Measurements from ENCODE around the gene ABCD3. TPM values are rescaled to one million over a fixed set of nuclear protein-coding genes. Genes with fewer than 3 reads are reported as not detected.

Gene ABCD3
- total RNA-seq, 1 experiment from 2014 or later = 93.4 TPM

DNA sequence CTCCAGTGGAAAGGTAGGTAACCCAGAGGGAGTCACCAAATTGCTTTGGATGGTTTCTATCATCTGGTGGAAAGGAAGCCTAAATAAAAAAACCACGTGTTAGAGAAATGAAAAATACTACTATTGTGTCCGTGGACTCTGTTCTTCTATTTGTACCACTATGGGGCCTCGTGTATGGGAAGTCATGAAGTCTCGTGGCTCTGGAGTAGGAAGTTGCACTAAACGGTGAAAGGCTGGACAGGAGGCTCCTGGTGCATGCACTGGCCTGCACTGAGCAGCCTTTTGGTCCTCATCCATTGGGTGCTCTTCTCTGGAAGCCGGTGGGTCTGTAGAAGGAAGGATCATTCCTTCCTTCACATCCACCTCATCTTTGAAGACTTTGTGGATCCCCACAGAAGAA is 106.3 kb downstream of the ABCD3 start:
- Mint-ChIP-seq H3K4me1 (ENCODE audit: low read depth, unreplicated experiment) (peaks cover 38% of the 10 kb centered on the region), H3K36me3 (ENCODE audit: insufficient read depth, unreplicated experiment) (peaks cover 30% of the 10 kb centered on the region), H3K9me3 (ENCODE audit: unreplicated experiment) (no peaks in the 10 kb centered on the region), H3K27me3 (ENCODE audit: insufficient read depth, unreplicated experiment) (no peaks in the 10 kb centered on the region), H3K27ac (ENCODE audit: unreplicated experiment) (peak overlapping the region; percentile 7), H3K4me3 (ENCODE audit: unreplicated experiment) (peak overlapping the region; percentile 37)
- H3K36me3 ChIP-seq (ENCODE audit: control insufficient read depth, insufficient read depth, low read length) = peaks cover 2% of the 10 kb centered on the region; the same call in 1 of the 2 replicates
- H3K9me3 ChIP-seq = no peaks in the 10 kb centered on the region
- H3K4me3 ChIP-seq (ENCODE audit: low read depth, low read length) = no peak overlapping the region
- CTCF ChIA-PET = no interaction called here
- H3K27me3 ChIP-seq (replicated peaks; ENCODE audit: control insufficient read depth, insufficient read depth, low read length) = no peaks in the 10 kb centered on the region
- peaks cover 36% of the 10 kb centered on the region for H3K4me1 ChIP-seq
- POLR2A ChIA-PET = no interaction called here
- no peak for TF ChIP-seq CTCF (IDR thresholded peaks at IDR 0.05; ENCODE audit: insufficient read depth in 1 of 2, low read depth in 1 of 2, low read length in 1 of 2, severe bottlenecking in 1 of 2, unreplicated experiment in 1 of 2)
- BruUV-seq (replicated peaks) = no TSS peak
- no peak for DNase-seq
- intact Hi-C loops (cut with micrococcal nuclease; ENCODE audit: unreplicated experiment) = no loop called here

DNA sequence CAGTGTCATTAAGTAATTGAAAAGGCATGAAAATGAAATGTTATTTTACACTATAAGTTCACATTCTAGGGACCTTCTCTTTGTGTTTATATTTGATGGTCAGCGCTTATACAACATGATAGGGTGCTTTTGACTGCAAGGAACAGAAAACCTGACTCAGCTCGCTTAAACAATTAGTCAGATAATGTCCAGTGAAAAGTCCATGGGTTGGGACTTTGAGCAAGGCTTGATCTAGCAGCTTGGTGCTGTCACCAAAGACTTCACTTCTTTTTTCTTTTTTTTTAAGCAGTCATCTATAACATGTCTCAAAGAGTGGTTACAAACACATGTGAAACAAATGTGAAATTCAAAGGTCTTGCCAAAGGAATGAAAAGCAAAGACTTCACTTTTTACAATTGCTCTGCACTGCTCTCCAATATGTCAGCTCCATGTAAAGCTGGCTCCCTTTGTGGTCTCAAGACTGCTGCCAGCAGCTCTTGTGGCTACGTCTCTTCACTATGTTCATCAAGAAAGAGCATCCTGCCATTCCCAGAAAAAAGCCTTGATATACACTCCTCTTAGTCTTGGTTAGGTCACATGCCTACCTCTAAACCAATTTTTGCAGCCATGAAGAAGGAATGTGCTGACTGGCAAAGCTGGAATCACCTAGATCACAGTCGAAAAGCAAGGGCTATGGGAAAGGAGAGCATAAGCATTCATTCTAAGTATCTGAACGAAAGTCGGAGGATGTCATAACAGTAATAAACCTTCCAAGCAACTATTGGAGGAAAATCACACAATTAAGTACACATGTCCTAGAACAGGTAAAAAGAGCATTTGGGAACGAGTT is 108.2 kb downstream of the ABCD3 start:
- Histone ChIP-seq H3K4me1 (peaks cover 36% of the 10 kb centered on the region), H3K9me3 (no peaks in the 10 kb centered on the region), H3K4me3 (ENCODE audit: low read depth, low read length) (no peak overlapping the region), H3K36me3 (ENCODE audit: control insufficient read depth, insufficient read depth, low read length) (peaks cover 2% of the 10 kb centered on the region; the same call in 1 of the 2 replicates), H3K27me3 (replicated peaks; ENCODE audit: control insufficient read depth, insufficient read depth, low read length) (no peaks in the 10 kb centered on the region)
- POLR2A ChIA-PET = interaction anchor here (1.9 kb wide), 1 partner anchor 90 kb away, joined by 5 read pairs; no protein-coding TSS in a partner anchor
- TF ChIP-seq CTCF (IDR thresholded peaks at IDR 0.05; ENCODE audit: insufficient read depth in 1 of 2, low read depth in 1 of 2, low read length in 1 of 2, severe bottlenecking in 1 of 2, unreplicated experiment in 1 of 2) = no peak
- BruUV-seq (replicated peaks) = no TSS peak
- Mint-ChIP-seq H3K4me1 (ENCODE audit: low read depth, unreplicated experiment) (peaks cover 45% of the 10 kb centered on the region), H3K27me3 (ENCODE audit: insufficient read depth, unreplicated experiment) (no peaks in the 10 kb centered on the region), H3K27ac (ENCODE audit: unreplicated experiment) (peak overlapping the region; percentile 33), H3K9me3 (ENCODE audit: unreplicated experiment) (no peaks in the 10 kb centered on the region), H3K4me3 (ENCODE audit: unreplicated experiment) (peak overlapping the region; percentile 28), H3K36me3 (ENCODE audit: insufficient read depth, unreplicated experiment) (peaks cover 46% of the 10 kb centered on the region)
- CTCF ChIA-PET = interaction anchor here (1.0 kb wide), 1 partner anchor 276 kb away, joined by 9 read pairs; no protein-coding TSS in a partner anchor
- intact Hi-C loops (cut with micrococcal nuclease; ENCODE audit: unreplicated experiment) = loop anchor here (5.0 kb wide), 1 partner anchor 516 kb away; no protein-coding TSS in a partner anchor
- DNase-seq = no peak

DNA sequence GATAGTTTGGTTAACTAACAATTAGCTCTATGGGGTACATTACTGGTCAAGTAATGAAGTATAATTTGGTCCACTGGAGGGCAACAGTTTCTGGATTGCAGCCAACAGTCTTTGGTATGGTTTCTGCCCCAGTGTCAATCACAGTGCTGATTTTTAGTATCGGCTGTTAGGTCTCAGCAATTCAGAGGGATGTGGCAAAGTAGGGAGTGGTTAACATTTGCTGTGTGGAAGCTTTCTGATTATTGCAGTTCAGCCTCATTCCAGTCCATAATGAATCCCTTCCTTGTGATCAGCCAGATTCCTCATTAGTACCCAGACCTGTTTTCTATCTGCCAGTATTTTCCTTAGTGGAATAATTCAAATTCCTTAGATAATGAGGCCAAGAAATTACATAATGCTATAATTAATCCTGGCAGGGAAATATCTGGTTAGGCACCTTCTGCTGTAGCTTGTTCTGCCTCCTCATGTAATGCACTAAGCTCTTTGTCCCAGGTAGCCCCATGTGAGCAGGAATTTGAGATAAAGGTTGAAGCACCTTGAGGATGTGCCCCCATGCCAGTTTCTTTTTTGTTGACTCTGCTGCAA is 109.3 kb downstream of the ABCD3 start:
- H3K4me3 Mint-ChIP-seq (ENCODE audit: unreplicated experiment) = no peak overlapping the region
- peak in 1 of 2 experiments; percentile 23 for TF ChIP-seq CTCF (IDR thresholded peaks at IDR 0.05; ENCODE audit: insufficient read depth in 1 of 2, low read depth in 1 of 2, low read length in 1 of 2, severe bottlenecking in 1 of 2, unreplicated experiment in 1 of 2)
- BruUV-seq (replicated peaks) = no TSS peak

More for the DNA sequence above, 109.3 kb downstream of the ABCD3 start:
- peak; percentile 47 to 51 for DNase-seq
- Mint-ChIP-seq H3K9me3 (ENCODE audit: unreplicated experiment) (no peaks in the 10 kb centered on the region), H3K36me3 (ENCODE audit: insufficient read depth, unreplicated experiment) (peaks cover 58% of the 10 kb centered on the region), H3K4me1 (ENCODE audit: low read depth, unreplicated experiment) (peaks cover 45% of the 10 kb centered on the region), H3K27ac (ENCODE audit: unreplicated experiment) (peak overlapping the region; percentile 33), H3K27me3 (ENCODE audit: insufficient read depth, unreplicated experiment) (no peaks in the 10 kb centered on the region)
- ChIA-PET CTCF (interaction anchor here (1.0 to 1.1 kb wide), 2 partner anchors 275 to 706 kb away, joined by 4 to 9 read pairs; partner anchors contain the start of gene RWDD3), POLR2A (interaction anchor here (1.9 kb wide), 1 partner anchor 89 kb away, joined by 5 read pairs; no protein-coding TSS in a partner anchor)
- Histone ChIP-seq H3K27me3 (replicated peaks; ENCODE audit: control insufficient read depth, insufficient read depth, low read length) (no peaks in the 10 kb centered on the region), H3K36me3 (ENCODE audit: control insufficient read depth, insufficient read depth, low read length) (peaks cover 2% of the 10 kb centered on the region; the same call in 1 of the 2 replicates), H3K4me3 (ENCODE audit: low read depth, low read length) (no peak overlapping the region), H3K4me1 (peaks cover 36% of the 10 kb centered on the region), H3K9me3 (no peaks in the 10 kb centered on the region)
- intact Hi-C loops (cut with micrococcal nuclease; ENCODE audit: unreplicated experiment) = loop anchor here (1.0 to 5.0 kb wide), 3 partner anchors 72 to 515 kb away; no protein-coding TSS in a partner anchor

All from Caco-2 (cell line).